ENCODE measurements around the gene NDRG3. TPM values are rescaled to one million over a fixed set of nuclear protein-coding genes. Genes with fewer than 3 reads are reported as not detected.

The NDRG3 gene
- total and polyA plus RNA-seq, 2 of the 8 experiments (the other 6 are each of a cell fraction or from before 2014, with no cell fraction given), result 25.7 to 32.3 TPM

DNA sequence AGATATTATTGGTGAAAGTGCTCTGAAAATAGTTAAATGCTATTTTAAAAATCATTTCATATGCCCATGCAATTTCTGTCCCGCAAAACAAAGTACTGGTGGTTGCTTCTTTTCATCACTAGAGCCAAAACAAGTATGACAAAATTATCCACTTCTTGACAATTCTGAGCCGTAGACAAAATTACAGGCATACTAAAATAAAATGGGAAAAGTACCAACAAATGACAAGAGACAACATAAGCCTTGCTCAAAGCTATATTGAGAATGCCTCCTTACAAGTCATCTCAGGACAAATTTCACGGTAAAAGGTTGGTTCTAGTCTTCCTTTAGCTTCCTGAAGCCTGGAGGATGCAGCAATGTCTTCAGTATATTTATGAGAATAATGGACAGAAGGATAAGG is 28.9 kb downstream of the NDRG3 start:
- no peaks in the 10 kb centered on the region for H3K27me3 ChIP-seq (replicated peaks in 1 of 4; ENCODE audit: control insufficient read depth in 3 of 4, extremely low read depth in 1 of 4, insufficient read depth in 3 of 4, low read length in 3 of 4)
- no peak overlapping the region for H2AFZ ChIP-seq (ENCODE audit: low read length)
- H2BK5ac ChIP-seq (ENCODE audit: low read depth, low read length), result no peak overlapping the region
- no peak overlapping the region for H2BK15ac ChIP-seq (ENCODE audit: low read length)
- H2BK12ac ChIP-seq (ENCODE audit: low read depth, low read length), result no peak overlapping the region
- no peak overlapping the region for H4K91ac ChIP-seq (replicated peaks; ENCODE audit: insufficient read length, low read length)
- no peak overlapping the region for H2AK5ac ChIP-seq (ENCODE audit: low read depth, low read length)
- no peak overlapping the region for H4K5ac ChIP-seq (ENCODE audit: insufficient read length, low read depth, low read length)
- H3K23me2 ChIP-seq (ENCODE audit: low read depth, low read length), result no peaks in the 10 kb centered on the region
- H3K79me2 ChIP-seq (ENCODE audit: control insufficient read depth in 1 of 2, insufficient read depth in 2 of 2, low read length in 2 of 2), result no peaks in the 10 kb centered on the region
- H3K36me3 ChIP-seq (ENCODE audit: control insufficient read depth in 2 of 4, insufficient read depth in 4 of 4, low read length in 3 of 4), result no peaks in the 10 kb centered on the region
- no peak overlapping the region for H3K4me2 ChIP-seq (ENCODE audit: insufficient read depth in 1 of 2, low read depth in 2 of 2, low read length in 2 of 2)
- H2BK20ac ChIP-seq (ENCODE audit: low read length), result no peak overlapping the region
- H3K9me3 ChIP-seq (ENCODE audit: insufficient read depth in 2 of 2, low read depth in 1 of 2, low read length in 1 of 2), result no peaks in the 10 kb centered on the region
- DNase-seq (ENCODE audit: low read depth in 1 of 2, low spot score in 2 of 2) (no peak), FAIRE-seq (no peak)
- H3K27ac ChIP-seq (ENCODE audit: low read depth, low read length), result no peak overlapping the region
- no peak overlapping the region for H3K14ac ChIP-seq (ENCODE audit: insufficient read length)
- POLR2A ChIA-PET (ENCODE audit: partially characterized antibody), result no interaction called here
- CTCF ChIA-PET (ENCODE audit: partially characterized antibody), result interaction anchor here (0.6 to 3.6 kb wide), 9 partner anchors 12 to 105 kb away, joined by 3 to 19 read pairs (median 13); no protein-coding TSS in a partner anchor
- H4K8ac ChIP-seq (ENCODE audit: extremely low read depth, insufficient read depth, low read length), result no peak overlapping the region
- H2BK120ac ChIP-seq (replicated peaks; ENCODE audit: low read depth, low read length), result no peak overlapping the region
- 85% methylated on average over 3 of the region's 3 CpGs; no CpG with 5 or more reads in 1 of the 2 experiments for WGBS, 2 experiments (ENCODE audit: extremely low coverage in 1 of 2, insufficient coverage in 1 of 2, insufficient read length in 1 of 2, insufficient replicate concordance in 2 of 2, low coverage in 1 of 2, low lambda C conversion rate in 2 of 2, missing lambda C conversion rate in 1 of 2)
- no peak overlapping the region for H3K56ac ChIP-seq (replicated peaks; ENCODE audit: insufficient read length, low read depth, low read length)
- no peak overlapping the region for H3K9ac ChIP-seq (replicated peaks in 1 of 4; ENCODE audit: extremely low read depth in 1 of 4, low read depth in 3 of 4, low read length in 3 of 4)
- H4K20me1 ChIP-seq (replicated peaks in 1 of 2; ENCODE audit: control insufficient read depth in 1 of 2, insufficient read depth in 2 of 2, low read length in 2 of 2), result peaks cover 0 to 2% of the 10 kb centered on the region in 2 experiments
- H3K4ac ChIP-seq (replicated peaks; ENCODE audit: insufficient read length, low read depth, low read length), result no peak overlapping the region
- H3K4me1 ChIP-seq (replicated peaks in 1 of 4; ENCODE audit: control insufficient read depth in 3 of 4, insufficient read depth in 4 of 4, low read length in 3 of 4), result no peaks in the 10 kb centered on the region
- no peak overlapping the region for H3K4me3 ChIP-seq (ENCODE audit: extremely low read depth in 1 of 4, insufficient read depth in 2 of 4, low read depth in 3 of 4, low read length in 4 of 4)
- no peaks in the 10 kb centered on the region for H3K79me1 ChIP-seq (ENCODE audit: low read depth, low read length)
- no peak overlapping the region for H3K23ac ChIP-seq (ENCODE audit: insufficient read length)
- H3K18ac ChIP-seq (ENCODE audit: extremely low read depth, low read length), result no peak overlapping the region
- TF ChIP-seq SRF (IDR thresholded peaks at IDR 0.05; ENCODE audit: low read depth, low read length) (no peak), RFX5 (IDR thresholded peaks at IDR 0.05; ENCODE audit: borderline replicate concordance, low read depth, low read length) (no peak), SIX5 (IDR thresholded peaks at IDR 0.05; ENCODE audit: low read depth, low read length) (no peak), CTBP2 (IDR thresholded peaks at IDR 0.05; ENCODE audit: borderline replicate concordance, insufficient read depth, insufficient read length, low read length) (no peak), RNF2 (IDR thresholded peaks at IDR 0.05; ENCODE audit: borderline replicate concordance, low read depth, low read length, missing control alignments, poor library complexity, severe bottlenecking) (no peak), RAD21 (IDR thresholded peaks at IDR 0.05 in 1 of 2, conservative IDR thresholded peaks at IDR 0.05 in 1 of 2; ENCODE audit: low read depth in 2 of 2, low read length in 2 of 2) (no peak), KDM4A (IDR thresholded peaks at IDR 0.05; ENCODE audit: low read depth, low read length, severe bottlenecking) (no peak), SP2 (IDR thresholded peaks at IDR 0.05; ENCODE audit: low read length) (no peak), SP4 (IDR thresholded peaks at IDR 0.05; ENCODE audit: low read length) (no peak), CBX5 (IDR thresholded peaks at IDR 0.05; ENCODE audit: low read depth, low read length) (no peak), USF2 (IDR thresholded peaks at IDR 0.05; ENCODE audit: low read length) (no peak), CHD2 (IDR thresholded peaks at IDR 0.05; ENCODE audit: low read length) (no peak), MAFK (IDR thresholded peaks at IDR 0.05; ENCODE audit: low read depth, low read length) (no peak)

Data from H1 (cell line).